ENCODE measurements around the gene SINHCAF.
"Not testable (repeated sequence)": the region's sequence is repeated elsewhere in the genome, so short reads cannot be mapped to it uniquely, and the experiment has no call there.

The SINHCAF gene, protein sequence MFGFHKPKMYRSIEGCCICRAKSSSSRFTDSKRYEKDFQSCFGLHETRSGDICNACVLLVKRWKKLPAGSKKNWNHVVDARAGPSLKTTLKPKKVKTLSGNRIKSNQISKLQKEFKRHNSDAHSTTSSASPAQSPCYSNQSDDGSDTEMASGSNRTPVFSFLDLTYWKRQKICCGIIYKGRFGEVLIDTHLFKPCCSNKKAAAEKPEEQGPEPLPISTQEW

DNA sequence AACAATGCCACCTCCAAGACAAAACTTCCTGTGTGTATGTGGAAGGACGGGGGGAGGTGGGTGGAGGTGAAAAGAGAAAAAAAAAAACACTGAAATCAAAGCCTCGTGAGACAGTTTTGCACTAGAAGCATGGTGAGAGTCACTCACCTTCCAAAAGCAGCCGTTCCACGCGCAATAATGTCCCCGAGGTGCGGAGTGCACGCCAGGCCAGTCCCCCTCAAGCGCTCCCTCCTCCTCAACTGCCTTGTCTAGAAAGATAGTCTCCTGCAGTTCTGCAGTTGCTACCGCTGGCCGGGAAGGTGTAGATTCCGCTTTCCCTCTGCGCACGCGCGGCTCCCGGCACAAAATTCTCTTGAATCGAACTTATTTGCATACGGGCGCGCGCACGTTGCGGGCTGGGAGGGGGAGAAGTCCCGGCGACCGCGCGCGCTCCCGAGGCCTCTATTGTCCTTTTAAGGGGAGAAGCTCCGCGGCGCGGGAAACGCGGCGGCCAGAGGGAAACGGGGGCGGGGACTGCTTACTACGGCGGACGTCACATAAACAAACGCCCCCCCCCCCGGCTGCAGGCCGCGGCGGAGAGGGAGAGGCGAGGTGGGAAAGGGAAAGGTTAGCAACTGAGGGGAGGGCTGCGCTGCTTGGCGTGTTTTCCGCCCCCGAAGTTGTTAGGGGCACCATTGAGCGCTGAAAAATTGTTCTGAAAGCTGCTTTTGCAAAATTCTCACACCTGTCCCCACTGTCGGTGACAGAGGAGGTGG, at the start of gene SINHCAF:
Gene SINHCAF (minus strand): TSS at position 274 of the 755 bp plus-strand sequence. CDS start 27,946 bp downstream, outside the sequence.
- DNase-seq, result peak; percentile 98

DNA sequence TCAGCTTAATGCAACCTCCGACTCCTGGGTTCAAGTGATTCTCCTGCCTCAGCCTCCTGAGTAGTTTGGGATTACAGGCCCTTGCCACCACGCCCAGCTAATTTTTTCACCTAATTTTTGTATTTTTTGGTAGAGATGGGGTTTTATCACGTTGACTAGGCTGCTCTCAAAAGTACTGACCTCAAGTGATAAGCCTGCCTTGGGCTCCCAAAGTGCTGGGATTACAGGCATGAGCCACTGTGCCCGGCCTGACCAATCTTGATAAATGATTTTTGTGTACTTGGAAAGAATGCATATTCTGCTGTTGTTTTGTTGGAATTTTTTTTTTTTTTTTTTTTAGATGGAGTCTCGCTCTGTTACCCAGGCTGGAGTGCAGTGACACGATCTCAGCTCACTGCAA, 49.5 kb upstream of the SINHCAF start:
- DNase-seq, result not testable (repeated sequence)

DNA sequence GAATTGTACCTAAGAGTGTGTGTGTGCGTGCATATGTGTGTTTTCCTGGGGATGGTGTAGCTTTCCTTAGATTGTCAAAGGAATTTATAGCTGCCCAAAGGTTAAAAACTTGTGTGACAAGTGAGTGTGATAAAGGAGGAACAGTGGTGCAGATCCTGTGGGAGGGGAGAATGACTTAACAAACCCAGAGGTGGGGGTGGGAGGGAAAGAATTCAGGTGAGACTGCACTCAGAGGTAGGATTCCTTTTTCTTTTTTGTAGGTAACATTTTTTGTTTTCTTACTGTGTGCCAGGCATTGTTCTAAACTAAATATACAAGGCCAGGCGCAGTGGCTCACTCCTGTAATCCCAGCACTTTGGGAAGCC, 45.3 kb upstream of the SINHCAF start:
- DNase-seq, result no peak

DNA sequence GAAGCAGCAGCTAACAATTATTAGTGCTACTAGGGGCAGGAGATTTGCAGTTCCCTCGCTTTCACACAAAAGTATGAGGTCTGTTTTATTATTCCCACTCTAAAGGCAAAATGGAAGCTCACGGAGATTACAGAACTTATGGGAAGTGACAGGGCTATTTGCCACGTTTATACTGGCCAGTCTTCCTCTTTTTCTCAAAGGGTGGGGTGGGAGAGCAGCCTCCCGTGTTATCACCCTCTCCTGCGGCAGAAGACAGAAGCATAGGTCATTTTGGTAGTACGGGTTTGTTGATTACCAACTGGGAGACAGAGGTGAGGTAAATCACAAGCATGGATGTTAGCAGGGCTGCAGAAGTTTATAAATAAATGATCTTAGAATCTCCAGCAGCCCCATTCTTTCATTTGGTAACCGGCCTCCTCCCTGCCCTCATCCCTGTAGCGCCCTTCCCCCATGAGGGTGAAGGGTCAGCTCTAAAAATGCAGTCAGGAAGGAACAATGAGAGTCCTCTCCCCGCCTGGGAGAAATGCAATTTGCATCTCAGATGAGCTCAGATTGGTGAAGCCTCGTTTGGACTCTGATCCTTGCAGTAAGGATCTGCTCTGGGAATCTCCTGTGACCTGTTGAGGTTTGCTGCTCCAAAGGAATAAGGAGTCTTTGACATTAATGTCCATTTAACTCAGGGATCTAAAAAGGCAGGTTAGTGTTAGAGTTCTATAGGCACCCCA, 44.7 kb upstream of the SINHCAF start:
- no peak for DNase-seq

DNA sequence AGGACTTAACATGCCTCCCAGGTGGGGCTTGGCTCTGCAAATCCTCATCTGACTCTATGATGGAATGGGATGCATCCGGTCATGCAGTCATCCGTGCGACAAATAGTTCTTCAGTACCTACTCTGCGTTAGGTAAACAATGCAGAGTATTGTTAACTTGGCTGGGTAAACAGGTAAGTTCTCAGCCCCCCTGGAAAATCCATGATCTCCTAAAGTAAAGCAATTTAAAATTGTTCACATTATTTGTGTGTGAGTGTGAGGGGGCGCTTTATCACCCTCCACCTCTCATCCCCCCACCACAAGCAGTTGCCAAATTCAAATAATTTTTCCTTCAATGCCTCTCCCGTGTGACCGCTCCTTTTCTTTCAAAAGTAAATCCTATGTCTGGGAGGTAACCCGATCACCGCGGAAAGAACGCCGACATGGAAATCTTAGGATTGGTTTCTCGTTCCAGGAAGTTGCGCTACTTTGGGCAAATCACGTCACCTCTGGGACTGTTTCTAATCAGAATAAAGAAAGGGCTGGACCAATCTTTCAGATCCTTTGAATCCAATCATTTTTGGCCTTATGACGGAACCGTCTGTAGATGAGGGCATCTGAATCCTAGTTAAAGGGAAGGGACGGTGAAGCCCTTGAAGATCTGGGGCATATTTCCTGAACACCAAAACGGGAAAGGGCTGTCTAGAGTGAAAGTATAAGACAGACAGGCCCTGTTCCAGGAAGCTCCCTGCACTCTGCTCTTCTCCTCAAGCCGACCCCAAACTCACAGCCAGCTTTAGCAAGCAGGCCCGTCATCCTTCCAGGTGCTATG, 44.0 kb upstream of the SINHCAF start:
- DNase-seq, result no peak

DNA sequence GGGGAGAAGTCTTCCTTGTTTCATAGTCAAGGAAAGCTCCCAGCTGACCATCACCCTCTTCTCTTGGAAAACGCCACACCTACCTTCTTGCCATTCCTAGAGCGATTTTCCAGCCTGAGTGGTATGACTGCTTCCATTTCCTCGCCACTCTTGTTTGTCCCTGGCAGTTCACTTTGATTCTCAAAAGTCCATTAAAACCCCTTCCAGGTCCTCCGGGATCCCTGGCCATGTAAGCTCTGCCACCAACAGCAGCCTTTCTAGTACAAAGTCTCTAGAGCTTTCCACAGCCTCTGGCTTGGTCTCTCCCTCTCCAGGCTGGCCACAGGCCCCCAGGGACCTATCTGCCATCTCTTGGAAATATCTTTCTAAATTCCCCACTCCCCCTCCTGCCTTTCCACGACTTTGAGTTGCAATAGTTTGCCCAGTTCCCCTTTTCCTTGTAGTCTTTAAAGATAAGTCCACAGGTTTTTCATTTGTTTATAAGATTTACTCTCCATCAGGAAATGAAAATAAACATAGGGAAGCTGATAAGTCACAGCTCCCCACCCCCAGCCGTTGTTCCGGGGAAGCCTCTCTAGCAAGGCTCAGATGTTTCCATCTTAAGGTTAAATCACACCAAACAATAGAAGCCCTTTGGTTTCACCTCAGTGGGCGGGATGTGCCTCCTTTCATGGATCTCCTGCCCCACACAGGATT, 42.9 kb upstream of the SINHCAF start:
- DNase-seq, result no peak

DNA sequence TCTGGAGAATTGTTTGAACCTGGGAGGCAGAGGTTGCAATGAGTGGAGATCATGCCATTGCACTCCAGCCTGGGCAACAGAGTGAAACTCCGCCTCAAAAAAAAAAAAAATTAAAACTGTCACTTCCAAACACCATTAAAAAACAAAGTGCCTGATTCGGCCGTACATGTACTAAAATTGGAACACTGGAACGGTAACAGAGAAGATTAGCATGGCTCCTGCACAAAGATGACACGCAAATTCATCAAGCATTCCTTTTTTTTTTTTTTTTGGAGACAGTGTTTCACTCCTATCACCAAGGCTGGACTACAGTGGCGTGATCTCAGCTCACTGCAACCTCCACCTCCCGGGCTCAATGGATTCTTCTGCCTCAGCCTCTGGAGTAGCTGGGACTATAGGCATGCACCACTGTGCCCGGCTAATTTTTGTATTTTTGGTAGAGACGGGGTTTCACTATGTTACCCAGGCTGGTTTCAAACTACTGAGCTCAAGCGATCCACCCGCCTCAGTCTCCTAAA, 40.2 kb upstream of the SINHCAF start:
- no peak for DNase-seq

DNA sequence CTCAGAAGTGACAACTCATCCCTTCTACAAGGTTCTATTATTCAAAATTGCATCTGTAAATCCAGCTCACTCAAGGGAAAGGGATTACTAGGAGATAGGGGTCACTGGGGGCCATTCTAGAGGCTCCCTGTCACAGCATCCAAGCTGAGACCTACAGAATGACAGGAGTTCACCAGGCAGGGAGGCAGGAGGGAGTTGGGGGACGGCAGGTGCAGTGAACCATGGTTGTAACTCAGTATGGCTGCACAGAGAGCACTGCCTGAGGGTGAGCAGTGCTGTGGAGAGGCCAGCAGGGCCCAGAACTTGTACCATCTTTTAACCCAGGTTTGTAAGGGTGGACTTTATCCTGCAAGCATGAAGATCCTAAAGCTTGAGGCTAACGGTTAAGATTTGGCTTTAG, 37.9 kb upstream of the SINHCAF start:
- DNase-seq, result no peak

DNA sequence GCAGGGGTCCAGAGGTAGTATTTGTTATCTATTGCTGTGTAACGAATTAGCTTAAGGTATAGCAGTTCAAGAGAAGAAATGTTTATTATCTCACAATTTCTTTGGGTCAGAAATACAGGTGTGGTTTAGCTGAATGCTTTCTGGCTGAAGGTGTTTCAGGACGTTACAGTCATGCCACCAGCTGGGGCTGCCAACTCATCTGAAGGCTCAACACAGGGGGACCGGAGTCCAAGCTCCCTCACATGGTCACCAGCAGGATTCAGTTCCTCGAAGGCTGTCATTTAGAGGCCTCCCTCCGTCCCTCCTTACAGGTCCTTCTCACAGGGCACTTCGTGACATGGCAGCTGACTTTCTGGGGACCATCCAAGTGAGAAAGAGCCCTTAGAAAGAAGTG, 37.5 kb upstream of the SINHCAF start:
- DNase-seq, result no peak

DNA sequence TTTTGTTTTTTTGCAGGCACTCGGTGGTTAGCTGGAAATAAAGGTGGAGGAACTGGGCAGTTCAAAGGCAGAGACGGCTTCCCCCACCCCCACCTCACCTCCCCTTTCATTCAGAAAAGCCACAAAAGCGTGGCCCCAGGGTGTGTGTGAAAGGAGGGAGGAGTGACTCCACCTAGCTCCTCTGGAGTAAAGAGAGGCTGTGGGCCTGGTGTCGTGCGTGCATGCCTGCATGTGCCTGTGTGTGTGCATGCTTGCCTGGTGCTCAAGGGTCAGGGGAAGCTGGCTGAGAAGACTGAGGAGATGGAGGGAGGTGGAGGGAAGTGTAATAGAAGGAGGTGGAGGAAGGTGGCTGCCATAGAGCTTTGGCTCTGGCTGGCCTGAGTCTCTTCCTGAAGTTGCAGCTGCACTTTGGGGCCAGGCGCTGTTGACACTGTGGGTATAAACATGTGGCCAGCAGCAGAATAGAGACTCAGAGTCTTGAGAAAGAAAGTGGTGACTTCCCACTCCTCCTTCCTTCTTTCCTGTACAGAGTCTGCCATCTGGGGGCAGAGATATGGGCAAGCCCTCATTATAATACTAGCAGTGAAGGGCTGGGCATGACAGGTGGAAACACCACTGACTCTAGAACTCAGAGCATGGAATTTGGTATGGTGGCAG, 36.9 kb upstream of the SINHCAF start:
- DNase-seq, result peak; percentile 17

DNA sequence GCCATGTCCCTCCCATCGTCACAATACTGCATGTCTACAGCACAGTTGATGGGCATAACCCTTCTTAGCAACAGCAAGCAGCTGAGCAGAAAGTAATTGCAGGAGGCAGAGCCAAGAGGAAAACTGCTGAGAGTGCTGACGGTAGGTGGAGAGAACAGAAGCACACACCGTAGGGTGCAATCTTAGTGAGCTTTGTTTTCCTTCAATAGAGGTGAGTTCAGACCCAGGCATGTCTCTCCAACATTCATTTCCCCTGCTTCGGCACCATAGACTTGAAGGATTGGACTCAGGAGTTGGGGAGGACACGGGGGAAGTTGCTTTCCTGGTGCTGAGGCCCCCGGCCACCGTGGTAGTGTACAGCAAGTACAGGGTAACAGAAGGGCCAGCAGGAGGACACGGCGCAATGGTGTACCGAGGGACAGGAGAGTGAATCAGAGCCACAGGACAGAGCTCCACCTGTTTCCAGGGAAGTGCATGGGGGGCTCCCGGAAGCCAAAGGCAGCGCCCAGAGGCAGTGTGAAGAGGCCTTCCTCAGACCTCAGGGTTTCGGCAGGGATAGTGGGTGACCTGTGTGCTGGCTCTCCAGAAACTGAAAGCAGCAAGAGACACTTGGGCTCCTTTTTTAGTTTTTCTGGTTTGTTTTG, 36.3 kb upstream of the SINHCAF start:
- DNase-seq, result no peak

DNA sequence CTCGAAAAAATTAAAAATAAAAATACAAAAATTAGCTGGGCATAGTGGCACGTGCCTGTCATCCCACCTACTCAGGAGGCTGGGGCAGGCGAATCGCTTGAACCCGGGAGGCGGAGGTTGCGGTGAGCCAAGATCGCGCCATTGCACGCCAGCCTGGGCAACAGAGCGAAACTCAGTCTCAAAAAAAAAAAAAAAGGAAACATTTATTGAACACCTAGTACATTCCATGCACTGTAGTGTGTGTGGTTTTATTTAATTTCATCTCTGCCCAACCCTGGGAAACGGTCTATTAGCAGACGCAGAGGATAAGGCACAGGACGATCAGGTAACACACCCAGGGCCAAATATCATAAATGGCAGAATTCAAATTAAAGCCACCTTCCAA, 35.8 kb upstream of the SINHCAF start:
- no peak for DNase-seq

DNA sequence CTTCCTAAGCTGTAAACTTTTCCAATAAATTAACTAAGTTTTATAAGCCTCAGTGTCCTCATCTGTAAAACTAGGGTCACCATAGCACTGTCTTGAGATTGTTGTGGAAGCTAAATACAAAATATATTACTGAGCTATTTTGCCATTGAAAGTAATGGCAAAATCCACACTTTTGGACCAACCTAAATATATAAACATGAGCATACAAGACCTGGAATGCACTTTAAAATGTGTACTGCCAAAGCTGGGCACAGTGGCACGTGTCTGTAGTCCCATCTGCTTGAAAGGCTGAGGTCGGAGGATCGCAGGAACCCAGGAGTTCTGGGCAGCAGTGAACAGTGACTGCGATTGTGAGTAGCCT, 29.8 kb upstream of the SINHCAF start:
- no peak for DNase-seq

DNA sequence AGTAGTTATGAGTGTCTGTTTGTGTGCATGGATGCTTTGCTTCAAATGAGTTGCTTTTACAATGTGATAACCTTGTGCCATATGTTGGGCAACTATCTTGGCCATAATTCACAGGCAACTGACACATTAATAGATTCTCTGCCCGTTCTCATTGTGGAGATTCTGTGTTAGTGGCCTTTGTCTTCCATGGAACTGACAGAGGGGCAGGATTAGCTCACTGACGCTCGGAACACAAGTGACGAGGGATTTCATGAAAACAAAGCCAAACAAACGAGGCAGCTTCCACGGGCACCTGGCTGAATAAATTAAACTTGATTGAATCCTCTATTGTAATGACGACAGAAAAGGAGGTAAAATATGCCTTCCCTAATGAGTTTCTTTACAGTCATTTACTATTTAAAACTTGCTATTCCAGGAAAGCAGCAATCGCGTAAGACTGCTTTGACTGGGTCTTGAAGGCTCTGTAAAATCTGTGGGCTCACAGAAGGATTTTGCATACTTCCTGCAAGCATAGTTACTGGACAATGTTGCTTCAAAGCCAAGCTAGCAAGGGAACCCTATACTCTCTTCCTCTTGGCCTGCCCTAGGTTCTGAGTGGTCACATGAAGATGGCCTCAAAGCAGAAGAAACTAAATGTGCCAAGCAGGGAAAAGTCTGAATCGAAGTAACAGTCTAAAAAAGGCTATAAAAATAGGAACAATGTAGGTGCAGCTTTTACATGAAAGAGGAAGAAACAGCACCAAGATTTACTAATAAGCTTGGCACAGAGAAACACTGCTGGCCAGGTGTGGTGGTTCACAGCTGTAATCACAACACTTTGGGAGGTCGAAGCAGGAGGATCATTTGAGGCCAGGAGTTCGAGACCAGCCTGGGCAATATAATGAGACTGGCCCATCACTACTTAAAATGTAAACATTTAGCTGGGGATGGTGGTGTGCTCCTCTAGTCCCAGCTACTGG, 28.1 kb upstream of the SINHCAF start:
- DNase-seq, result no peak

DNA sequence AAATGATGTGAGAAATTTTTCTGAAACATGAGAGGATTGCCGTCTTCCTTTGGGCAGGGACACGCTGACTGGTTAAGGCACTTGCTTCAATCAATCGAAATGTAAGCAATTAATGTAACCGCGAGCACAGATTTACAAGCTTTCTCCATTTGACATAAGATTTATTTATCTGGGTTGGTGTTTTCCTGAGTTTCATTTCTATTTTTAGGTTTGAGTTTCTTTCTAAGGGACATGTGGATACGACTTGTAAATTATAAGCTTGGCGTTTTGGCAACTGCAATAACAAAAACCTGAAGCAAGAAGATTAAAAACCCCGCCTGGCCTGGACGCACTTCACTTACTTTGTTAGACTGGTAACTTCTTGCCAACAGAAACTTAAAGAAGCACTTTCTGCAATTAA, 20.3 kb upstream of the SINHCAF start:
- DNase-seq, result no peak

DNA sequence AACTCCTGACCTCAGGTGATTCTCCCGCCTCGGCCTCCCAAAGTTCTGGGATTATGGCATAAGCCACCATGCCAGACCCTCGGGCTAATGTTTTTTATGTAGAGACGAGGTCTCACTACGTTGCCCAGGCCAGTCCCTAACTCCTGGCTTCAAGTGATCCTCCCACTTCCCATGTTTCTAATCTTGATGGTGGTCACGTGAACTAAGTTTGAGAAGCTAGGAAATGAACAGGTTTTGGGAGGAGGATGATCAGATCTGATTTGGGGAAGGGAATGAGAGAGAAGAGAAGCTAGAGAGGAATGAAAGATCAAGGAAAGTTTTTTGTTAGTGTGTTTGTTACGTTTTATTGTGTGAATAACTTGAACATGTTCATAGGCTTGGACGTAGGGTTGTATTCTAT, 17.2 kb upstream of the SINHCAF start:
- no peak for DNase-seq

DNA sequence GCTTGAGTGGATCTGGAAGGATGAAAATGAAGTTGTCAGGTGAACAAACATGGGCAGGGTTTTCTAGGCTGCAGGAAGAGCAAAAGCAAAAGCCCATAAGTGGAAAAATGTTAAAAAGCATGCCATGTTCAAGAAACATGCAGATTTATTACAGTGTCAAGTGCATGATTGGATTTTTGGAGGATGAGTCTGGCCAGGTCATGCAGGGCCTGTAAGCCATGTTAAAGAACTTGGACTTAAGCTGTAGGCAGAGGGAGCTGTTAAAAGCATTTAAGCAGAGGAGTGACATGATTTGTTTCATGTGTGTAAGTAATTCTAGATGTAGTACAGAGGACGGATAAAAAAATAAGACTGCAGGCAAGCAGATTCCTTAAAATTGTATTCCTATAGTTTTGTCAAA, 16.3 kb upstream of the SINHCAF start:
- DNase-seq, result no peak

DNA sequence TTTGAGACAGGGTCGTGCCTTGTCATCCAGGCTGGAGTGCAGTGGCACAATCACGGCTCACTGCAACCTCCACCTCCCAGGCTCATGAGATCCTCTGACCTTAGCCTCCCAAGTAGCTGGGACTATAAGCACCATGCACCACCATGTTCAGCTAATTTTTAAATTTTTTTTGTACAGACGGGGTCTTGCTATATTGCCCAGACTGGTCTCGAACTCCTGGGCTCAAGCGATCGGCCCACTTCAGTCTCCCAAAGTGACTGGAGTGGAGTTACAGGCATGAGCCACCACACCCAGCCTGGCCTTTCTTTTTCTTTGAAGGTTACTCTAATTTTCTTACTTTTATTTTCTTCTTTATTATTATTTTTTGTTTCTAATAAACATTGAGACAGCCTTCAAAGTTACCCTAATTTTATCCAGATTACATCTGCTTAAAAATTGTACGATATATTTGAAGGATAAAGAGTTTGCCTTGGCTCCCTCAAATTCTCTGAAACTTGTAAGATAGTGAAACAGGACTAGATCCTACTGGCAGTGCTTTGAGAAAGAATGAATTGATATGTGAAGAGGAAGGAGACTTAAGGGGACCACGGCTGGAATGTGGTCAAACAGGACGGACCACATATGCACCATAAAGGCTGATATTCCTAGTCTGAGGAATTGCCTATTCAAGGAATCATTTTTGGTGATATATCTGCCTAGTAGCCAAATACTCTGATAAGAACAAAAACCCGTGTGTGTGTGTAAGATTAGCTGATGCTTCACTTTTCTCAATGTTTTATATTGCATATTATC, 14.1 kb upstream of the SINHCAF start:
- DNase-seq, result no peak

DNA sequence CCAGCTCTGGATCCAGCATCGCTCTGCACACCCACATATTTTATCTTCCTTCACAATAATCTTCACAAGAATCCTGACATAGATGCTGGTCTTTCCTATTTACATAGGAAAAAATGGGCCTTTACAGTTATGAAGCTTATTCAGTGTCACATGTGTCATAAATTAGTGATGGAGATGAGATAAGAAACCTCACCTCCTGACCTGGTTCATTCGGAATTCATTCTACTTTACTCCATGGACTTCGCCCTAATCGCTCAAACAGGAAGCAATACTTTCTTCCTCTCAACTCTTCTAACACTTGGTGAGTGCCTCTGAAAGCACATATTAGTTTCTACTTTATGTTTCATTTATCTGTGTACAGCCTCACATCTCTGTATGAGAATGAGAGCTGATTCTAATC, 12.0 kb upstream of the SINHCAF start:
- DNase-seq, result no peak

Data from CD4-positive, alpha-beta T cell treated with Interleukin-12 subunit alpha and Interleukin-12 subunit beta, for 1 hour (primary cell).